NCI-H2107 treated with DMSO at 0.1 percent for 48 hours (cell line): ENCODE results near the gene HTRA1.

Experiments used
- DNase-seq: peaks from one replicate; lab custom pipeline; 2025; ENCODE audit not compliant: unreplicated experiment; lab: John Stamatoyannopoulos, UW

HTRA1 gene

DNA sequence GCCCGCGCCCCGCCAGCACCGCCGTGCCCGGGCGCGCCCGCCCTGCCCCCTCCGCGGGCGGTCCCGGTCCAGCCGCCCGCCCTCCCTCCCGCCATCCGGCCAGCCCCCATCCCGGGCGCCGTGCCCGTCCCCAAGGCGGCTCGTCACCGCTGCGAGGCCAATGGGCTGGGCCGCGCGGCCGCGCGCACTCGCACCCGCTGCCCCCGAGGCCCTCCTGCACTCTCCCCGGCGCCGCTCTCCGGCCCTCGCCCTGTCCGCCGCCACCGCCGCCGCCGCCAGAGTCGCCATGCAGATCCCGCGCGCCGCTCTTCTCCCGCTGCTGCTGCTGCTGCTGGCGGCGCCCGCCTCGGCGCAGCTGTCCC, at the start of gene HTRA1:
HTRA1 (plus strand) TSS at position 187 of the 362 bp plus-strand sequence; CDS start at position 287, 100 bp downstream.
- DNase-seq, result no peak

DNA sequence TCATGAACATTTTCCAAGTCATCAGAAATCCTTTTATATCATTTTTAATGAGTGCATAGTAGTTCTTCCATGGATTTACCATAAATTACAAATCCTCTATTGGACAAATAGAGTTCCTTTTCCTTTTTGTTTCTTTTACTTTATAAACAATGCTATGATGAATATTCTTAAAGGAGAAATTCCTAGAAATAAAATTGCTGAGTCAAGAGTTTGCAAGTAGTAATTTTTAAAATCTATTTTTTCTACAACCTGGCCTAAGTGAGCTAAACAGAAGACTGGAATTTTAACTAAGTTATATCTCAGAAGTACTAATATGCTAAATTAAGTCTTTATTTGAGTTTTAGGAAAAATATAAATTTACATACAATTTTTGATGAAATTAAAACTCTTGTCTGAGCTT, 48.0 kb upstream of the HTRA1 start:
- DNase-seq, result no peak

DNA sequence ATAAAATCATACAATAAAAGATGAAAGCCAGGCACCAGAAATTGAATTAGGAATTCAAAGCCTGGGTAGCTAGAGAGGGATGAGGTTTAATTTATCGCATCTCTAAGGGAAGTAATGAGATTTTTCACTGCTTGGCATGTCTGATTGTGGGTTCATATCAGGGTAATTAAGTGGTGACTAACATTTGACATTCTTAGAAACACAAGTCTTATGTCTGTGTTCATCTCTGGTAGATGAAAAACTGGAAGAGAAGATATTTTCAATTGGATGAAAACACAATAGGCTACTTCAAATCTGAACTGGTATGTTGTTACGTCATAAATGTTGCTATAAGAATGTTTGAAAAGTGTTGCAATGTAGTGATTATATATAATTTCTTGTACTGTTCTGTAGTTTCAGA, 43.7 kb upstream of the HTRA1 start:
- no peak for DNase-seq

DNA sequence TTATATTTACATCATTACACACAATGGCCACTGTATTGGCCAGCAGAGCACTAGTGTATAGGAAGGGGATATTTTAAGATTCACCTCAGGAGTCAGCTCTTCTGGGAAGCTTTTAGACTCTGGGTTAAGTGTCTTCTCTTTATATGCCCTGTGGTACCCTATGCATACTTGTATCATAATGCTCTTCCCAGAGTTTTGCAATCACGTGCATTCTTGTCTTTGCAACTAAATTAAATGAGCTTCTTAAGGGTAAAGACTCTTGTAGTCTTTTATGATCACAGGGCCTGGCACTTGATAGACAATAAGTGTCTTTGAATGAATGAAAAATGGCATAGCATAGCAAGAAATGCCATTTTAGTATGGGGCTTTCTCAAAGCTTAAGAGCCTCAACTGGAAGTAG, 42.3 kb upstream of the HTRA1 start:
- no peak for DNase-seq

DNA sequence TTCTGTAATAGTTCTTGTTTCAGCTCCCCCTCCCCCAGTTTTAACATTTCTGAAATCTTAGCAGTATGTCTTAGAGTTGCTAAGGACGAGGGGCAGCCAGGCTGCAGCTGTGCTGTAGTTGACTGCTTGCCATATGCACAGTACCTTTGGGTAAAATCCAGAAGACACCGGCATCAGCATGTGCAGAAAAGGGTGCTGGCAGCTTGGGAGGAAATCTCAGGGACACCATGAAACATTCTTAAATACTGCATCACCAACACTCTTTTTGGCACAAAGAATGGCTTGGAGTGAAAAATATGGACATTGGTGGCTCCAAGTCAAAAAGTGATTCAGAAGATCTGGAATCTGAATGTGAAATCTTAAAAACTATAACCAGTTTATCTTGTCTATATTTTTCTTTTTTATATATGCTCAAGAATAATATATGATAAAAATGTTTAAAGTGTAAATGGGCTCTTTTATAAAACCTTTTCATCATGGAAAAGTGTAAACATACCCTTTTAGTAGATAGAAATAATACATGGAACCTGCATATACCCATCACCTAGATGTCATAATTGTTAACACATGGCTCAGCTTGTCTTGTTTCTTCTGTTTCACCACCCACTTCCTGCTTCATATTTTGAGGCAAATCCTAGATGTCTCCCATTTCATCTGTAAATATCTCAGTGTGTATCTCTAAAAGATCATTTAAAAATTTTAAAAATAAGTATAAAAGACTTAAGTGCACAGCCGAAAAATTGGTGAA, 41.3 kb upstream of the HTRA1 start:
- no peak for DNase-seq

DNA sequence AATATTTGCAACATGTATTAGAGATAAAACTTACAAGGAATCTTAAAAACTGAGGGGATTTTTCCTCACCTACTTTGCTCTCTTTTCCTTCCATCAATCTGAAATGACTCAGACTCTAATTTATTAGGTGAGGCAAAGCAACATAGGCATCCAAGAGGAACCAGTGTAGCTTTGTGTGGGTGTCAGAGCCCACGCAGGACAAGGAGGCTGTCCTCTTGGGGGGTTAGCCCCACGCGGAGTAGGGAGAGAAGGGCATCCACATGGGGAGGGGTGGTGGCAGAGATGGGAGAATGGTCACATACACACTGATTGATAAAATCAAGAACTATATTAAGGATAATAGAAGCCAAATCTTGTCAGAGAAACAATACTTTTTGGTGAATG, 40.7 kb upstream of the HTRA1 start:
- DNase-seq, result no peak

DNA sequence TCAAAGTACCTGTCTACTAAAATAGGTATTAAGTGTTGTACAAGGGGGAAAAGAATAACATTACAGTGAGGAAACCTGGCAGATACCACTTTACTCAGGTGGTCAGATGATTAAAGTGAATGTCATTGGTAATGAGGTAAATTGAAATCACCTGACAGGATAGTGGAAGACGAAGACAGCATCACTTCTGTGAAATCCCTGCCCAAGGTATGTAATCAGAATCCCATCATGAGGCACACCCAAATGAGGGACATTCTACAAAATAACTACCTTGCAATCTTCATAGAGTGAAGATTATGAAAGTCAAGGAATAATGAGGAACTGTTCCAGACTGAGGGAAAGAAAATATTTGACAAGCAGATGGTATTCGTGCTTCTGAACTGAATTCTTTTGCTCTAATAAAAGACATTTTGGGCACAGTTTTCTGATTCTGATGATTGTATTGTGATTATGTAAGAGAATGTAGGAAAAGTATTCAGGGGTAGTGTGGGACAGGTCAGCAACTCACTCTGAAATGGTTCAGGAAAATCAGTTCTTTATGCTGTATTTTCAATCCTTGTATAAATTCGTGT, 40.2 kb upstream of the HTRA1 start:
- no peak for DNase-seq

DNA sequence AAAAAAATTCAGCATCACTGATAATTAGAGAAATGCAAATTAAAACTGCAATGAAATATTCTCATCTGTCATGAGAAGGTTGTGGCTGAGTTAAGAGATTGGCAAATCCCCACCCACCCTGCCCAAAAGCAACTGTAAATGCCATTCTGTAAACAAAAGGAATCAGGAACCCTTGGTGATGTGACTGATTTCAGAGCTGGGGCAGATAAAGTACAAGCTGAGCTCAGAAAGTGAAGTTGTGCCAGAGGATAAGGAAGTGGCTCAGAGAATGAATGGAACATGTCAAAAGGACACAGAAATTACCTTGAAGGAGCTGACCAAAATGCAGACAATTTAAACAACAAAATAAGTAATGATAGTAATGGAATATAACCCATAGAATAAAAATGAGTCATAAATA, 39.6 kb upstream of the HTRA1 start:
- DNase-seq, result no peak

DNA sequence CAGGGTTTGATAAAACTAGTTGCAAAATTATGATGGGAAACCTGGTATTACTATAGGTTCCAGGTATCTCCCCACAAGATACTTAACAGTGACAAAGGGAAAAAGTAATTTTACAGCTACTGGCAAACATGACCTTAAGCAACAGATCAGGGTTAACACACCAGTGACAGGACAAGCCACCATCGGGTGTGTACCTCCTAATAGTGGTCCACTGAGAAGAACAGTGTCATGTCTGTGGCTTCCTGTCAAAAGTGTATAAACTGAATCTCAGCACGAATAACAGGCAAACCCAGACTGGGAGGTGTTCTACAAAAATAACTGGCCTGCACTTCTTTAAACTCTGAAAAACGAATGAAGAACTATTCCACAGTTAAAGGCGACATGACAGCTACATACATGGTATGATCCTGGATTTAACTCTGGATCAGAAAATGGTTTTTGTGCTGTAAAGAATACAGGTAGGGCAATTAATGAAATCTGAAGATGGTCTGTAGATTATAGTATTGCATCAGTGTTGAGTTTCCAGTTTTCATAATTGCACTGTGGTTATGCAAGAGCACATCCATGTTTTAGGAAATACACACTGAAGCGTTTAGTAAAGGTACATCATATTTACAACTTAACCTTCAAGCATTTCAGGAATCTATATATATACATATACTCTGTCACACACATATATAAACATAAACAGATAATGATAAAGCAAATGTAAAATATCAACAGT, 38.9 kb upstream of the HTRA1 start:
- DNase-seq, result no peak

DNA sequence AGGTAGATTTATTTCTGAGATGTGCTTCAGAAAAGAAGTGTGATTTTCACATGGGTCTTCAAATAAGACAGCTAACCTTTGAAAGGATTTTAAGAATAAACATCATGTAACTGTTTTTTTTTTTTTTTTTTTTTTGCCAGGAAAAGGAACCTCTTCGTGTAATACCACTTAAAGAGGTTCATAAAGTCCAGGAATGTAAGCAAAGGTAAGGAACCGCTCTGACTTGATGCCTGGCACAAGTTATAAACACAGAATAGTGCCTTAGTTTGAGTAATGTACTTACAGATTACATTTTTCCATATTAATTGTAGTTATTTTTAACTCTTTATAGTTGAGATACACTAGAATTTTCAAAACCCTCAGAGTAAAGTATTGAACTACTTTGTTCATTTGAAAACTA, 37.3 kb upstream of the HTRA1 start:
- no peak for DNase-seq

DNA sequence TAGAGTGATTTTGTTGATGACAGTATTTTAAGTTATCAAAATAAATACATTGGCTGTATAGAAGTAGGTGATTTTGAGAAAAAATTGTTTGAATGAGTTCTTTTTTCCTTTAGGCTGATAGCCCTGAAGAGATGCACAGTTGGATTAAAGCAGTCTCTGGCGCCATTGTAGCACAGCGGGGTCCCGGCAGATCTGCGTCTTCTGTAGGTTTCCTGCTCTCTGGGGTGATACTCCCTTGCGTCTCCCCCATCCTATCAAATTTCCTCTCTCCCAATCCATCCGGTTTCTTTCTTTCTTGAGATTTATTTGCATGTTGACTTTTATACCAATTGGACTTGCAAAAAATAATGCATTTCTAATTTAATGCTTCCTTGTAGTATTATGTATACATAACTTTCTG, 34.5 kb upstream of the HTRA1 start:
- no peak for DNase-seq

DNA sequence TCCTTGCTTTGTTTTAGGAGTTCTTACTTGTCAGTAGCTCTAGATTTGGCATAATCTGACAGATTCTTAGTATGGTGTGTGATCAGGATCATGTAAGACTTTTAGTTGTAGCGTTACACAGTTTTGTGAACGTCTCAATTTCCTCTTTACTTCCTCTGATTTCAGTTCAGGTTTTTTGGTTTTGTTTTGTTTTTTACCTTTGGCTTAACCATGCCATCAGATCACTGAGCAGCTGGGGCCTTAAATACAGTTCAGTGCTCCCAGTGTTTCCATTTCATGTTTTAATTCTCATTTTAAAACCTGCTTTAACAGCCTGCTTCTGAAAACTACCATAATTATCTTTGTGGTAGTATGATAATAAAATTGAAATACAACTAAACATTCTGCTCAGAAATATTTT, 34.1 kb upstream of the HTRA1 start:
- no peak for DNase-seq

DNA sequence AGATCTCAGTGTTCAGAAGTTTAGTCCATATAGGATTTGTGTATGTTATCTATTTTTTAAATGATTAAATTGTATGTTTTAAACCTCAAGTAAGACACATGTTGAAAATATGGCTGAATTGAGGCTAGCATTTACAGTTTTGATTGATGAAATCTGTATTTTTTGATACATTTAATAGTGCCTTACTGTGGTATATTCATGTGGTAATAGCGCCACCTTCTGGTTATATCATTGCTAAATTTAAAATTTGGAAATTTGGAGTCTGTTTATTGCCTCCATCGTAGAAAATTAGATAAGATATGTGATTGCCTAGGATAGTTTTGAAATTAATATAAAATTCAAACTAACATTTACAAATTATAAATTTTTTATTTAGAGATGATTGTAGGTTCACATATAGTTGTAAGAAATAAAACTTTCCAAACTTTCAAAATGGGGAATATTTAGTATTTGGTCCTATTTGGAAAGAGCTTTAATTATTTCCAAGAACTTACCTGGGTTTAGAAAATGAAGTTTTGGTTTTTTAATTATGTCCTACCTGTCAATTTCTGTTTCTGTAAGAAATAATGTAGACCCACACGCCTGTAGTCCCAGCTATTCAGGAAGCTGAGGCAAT, 26.0 kb upstream of the HTRA1 start:
- peak; percentile 4 for DNase-seq

DNA sequence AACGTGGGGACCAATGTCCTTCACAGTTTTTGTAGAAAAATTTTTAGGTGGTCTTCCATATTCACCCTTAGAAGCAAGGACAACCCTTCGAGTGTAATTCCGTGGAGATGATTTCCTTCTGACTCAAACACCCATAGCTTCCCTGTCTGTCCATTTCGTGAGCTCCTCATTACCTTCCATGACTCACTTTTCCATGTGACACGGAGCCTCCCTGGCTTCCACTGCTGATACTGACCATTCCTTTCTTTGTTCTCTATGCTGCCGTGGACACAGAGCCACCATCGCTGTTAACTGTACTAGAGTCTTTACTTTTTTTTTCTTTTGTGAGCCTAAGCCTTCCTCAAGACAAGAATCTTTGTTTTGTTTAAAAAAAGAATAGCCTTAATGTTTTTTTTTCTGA, 19.4 kb upstream of the HTRA1 start:
- DNase-seq, result no peak

DNA sequence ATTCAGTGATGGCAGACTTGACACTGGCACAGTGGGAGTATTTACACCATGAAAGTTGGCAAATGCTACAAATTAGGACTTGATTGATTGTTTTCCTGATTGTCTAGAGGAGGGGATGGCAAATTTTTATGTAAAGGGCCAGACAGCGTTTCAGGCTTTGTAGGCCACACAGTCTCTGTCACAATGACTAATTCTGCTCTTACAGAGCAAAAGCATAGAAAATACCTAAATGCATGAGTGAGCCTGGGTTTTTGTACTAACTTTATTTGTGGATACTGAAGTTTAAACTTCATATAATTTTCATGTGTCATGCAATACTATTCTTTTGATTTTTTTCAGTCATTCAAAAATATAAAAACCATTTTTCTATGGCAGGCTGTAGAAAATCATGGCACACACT, 15.9 kb upstream of the HTRA1 start:
- DNase-seq, result no peak

DNA sequence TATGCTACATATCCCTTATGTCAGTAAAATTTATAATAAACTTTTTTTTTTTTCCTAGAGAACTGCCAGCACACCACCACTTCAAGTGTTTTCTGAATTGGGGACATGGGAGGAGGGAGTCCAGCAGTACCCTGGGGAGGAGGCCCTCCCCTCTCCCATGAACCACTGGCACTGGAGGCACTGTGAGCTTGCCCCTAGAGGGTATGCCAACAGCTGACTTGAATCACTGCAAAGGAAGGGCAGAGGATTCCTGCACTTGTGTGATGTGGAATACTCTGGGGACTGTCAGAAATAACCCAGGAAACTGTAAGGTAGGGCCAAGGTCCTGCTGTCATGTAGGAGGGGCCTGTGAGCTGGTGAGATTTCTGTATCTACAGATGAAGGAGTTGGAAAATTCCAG, 15.4 kb upstream of the HTRA1 start:
- no peak for DNase-seq

DNA sequence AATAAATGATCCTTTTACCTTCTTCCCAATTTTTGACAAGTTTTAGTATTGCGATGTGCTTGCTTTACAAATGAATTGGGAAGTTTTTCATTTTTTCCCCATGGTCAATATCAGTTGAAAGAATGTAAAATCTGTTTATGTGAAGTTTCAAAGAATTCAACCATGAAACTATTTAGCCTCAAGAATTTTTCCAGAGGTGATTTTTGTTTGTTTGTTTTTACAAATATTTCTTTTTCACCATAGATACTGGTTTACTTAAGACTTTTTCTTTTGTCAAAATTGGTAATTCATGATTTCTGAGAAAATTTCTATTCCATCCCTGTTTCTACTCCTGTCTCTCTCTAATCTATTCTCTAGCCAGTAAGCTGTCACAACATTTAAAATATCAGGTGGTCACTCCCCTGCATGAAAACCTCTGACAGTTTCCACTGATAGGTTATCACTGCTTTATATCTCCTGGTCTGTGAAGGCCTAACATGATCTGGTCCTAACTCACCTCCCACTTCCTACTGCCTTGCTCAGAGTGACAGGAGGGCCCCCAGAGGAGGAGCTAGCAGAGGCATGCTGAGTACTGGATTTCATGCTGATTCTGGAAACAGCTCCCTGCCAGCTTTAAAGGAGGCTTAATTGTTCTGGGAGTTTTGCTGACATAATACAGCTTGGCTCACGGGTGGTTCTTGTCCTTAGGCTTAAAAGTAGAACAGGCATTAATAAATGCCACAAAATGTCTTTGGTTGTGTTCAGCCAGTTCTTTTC, 14.5 kb upstream of the HTRA1 start:
- DNase-seq, result no peak

DNA sequence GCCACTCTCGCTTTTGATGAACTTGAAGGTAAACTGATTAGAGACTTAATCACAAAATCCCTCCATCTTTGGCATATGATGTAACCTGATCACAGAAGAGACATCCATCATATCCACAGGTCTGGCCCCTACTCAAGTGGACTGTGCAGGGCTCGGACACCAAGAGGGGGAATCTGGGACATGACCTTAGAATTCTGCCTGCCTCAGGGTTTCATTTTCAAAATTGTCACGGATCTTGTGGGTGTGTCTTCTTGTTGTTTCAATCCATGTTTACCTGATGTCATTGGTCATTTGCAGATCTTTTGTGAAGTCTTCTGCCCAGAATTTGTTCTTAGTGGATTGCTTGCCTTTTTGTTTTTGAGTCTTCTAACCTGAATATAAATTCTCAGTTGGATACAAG, 12.8 kb upstream of the HTRA1 start:
- no peak for DNase-seq

DNA sequence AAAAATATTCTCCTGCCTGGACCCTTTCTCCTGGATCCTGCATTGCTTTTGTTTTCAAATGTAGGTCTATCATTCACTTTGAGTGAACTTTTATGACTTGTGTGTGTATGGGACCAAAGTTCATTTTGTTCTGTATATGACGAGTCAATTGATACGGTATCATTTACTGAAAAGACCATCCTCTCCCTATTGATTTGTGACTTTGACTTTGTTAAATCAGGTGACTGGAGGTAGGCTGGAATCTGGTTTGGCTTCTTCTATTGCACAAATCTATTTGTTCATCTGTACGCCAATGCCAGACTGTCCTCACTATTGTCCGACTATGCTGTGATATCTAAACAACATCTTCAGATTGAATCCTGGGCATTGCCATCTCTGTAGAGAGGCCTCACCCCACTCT, 12.2 kb upstream of the HTRA1 start:
- DNase-seq, result no peak

DNA sequence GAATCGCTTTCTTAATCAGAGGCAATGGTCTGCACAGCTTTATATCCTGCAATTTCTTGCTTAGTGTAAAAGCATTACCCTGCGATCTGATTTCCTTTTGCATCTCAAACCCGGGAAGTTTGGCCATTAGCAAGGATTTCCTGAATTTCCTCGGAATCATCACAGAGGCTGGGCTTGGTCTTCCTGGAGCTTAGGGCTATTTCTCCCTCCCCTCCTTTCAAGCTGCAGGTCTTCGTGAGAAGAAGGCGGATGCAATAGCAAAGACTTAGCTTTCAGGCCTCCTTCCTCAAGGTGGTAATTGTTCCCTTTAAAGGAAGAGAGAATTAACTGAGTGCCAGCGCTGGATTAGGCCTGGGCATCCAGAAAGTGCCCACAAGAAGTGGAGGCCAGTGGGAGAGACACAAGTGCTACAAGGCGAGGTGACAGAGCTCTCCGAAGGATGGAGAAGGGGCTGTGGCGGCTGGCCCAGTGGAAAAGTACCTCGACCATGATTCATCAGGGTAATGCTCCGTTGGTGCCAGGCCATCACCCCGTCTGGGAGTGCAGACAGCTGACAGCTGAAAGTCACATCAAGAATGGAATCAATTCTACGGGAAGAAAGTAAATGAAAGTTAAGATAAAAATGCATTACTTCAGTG, 10.9 kb upstream of the HTRA1 start:
- no peak for DNase-seq

DNA sequence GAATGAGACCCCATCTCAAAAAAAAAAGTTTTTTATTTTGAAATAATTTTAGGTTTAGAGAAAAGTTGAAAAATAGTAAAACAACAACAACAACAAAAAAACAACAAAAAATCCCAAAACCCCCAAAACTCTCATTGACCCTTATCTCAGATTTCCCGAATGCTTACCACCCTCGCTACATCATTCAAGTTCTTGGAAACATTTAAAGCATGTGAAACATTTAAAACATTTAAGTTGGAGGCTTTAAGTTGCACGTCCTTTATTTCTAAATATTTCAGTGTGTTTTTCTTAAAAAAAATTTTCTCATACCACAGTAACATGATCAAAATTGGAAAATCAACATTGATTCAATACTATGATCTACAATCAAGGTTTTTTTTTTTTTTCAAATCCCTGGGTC, 7.3 kb upstream of the HTRA1 start:
- no peak for DNase-seq
